Uterus (tissue), 4 donors: ENCODE results near the gene HCLS1. TPM values are rescaled to one million over a fixed set of nuclear protein-coding genes. Genes with fewer than 3 reads are reported as not detected.
A peak's percentile ranks its signal among the peaks of the same experiment; 100 is the strongest.

ENCODE experiments used
- DNase-seq, 2 donors: peaks; one replicate each; pipeline ENCODE4 v3.0.0-alpha.2; 2019 to 2020
- H3K27ac ChIP-seq, 2 donors: fragments of 200-600 bp; sonication (generic); 1 replicate in 1 of 2; 2 replicates in 1 of 2; pipeline ENCODE4 v1.5.1; 2016 to 2018
- H3K27me3 ChIP-seq, 2 donors: fragments of 200-600 bp; sonication (generic); one replicate each; pipeline ENCODE4 v1.5.1; 2018 to 2019; ENCODE audit warnings: control low read depth in 1 of 2
- H3K36me3 ChIP-seq, 2 donors: fragments of 200-600 bp; sonication (generic); one replicate each; pipeline ENCODE4 v1.5.1; 2019; ENCODE audit warnings: control low read depth in 1 of 2
- H3K4me1 ChIP-seq, 2 donors: fragments of 200-600 bp; sonication (generic); one replicate each; pipeline ENCODE4 v1.5.1; 2018 to 2019; ENCODE audit warnings: control low read depth in 1 of 2
- H3K4me3 ChIP-seq, 2 donors: fragments of 200-600 bp; sonication (generic); 1 replicate in 1 of 2; 2 replicates in 1 of 2; pipeline ENCODE4 v1.5.1; 2018 to 2019; ENCODE audit warnings: mild to moderate bottlenecking in 1 of 2
- H3K9me3 ChIP-seq, 2 donors: fragments of 200-600 bp; sonication (generic); one replicate each; pipeline ENCODE4 v1.5.1; 2019; ENCODE audit warnings: control low read depth in 1 of 2
- POLR2A ChIP-seq, 2 donors: fragments of 450-650 bp; IDR thresholded peaks; one replicate each; pipeline ENCODE4 v1.6.1; 2016; ENCODE audit warnings: antibody characterized with exemption in 2 of 2, mild to moderate bottlenecking in 1 of 2, moderate library complexity in 1 of 2
- intact Hi-C: fragments of 100-400 bp; cut with DNase I; formaldehyde crosslinking; loops from one replicate; pipeline ENCODE4 v1.15.1; 2023; ENCODE audit warnings: low total_unique reads
- total RNA-seq, 4 donors: library from RNA; depleted of rRNA in 3 of 4; stranded (reverse); fragments of >200 nt in 3 of 4; gene quantifications; one replicate each; pipeline versions ENCODE4 v1.1.0 to v1.2.4, GENCODE V29; 2014 to 2023
- TF ChIP-seq, protein P1 (sequence below), 4 experiments: fragments of 200-600 bp in 2 of 4; fragments of 450-650 bp in 2 of 4; sonication (generic) in 2 of 4; IDR thresholded peaks; one replicate each; pipeline ENCODE4 v1.5.1; 2016 to 2019; ENCODE audit warnings: antibody characterized with exemption in 4 of 4, mild to moderate bottlenecking in 2 of 4, moderate library complexity in 1 of 4
- donor health status: DM: yes; HTN: yes; CAD: no.

HCLS1 gene
- 10 to 100 TPM; 12.2 to 28.8 (median 16.9) TPM for total RNA-seq

- Histone ChIP-seq H3K4me3 (no peak within 1 kb of the TSS), H3K9me3 (no peaks in the 10 kb centered on the region), H3K36me3 (no peaks in the 10 kb centered on the region), H3K27ac (peak within 1 kb of the TSS in 1 of 2 donors; percentile 50), H3K4me1 (no peaks in the 10 kb centered on the region), H3K27me3 (no peaks in the 10 kb centered on the region)
- TF ChIP-seq, protein P1, sequence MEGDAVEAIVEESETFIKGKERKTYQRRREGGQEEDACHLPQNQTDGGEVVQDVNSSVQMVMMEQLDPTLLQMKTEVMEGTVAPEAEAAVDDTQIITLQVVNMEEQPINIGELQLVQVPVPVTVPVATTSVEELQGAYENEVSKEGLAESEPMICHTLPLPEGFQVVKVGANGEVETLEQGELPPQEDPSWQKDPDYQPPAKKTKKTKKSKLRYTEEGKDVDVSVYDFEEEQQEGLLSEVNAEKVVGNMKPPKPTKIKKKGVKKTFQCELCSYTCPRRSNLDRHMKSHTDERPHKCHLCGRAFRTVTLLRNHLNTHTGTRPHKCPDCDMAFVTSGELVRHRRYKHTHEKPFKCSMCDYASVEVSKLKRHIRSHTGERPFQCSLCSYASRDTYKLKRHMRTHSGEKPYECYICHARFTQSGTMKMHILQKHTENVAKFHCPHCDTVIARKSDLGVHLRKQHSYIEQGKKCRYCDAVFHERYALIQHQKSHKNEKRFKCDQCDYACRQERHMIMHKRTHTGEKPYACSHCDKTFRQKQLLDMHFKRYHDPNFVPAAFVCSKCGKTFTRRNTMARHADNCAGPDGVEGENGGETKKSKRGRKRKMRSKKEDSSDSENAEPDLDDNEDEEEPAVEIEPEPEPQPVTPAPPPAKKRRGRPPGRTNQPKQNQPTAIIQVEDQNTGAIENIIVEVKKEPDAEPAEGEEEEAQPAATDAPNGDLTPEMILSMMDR (IDR thresholded peaks at IDR 0.05): no peak
- TF ChIP-seq POLR2A (IDR thresholded peaks at IDR 0.05): peak in 1 of 2 donors; percentile 27
- peak in 1 of 2 donors; percentile 18 for DNase-seq
- intact Hi-C loops: no loop called here
Observed at GRCh38 chr3:121660356-121661171, at the start of gene HCLS1. HCLS1 (minus strand) TSS chr3:121660903; CDS start chr3:121658347, 2,556 bp downstream.

GRCh38 chr3:121710347-121710746, 49.6 kb upstream of the HCLS1 start:
- Histone ChIP-seq H3K27ac (no peak overlapping the region), H3K9me3 (no peaks in the 10 kb centered on the region), H3K4me1 (no peaks in the 10 kb centered on the region), H3K27me3 (no peaks in the 10 kb centered on the region), H3K4me3 (no peak overlapping the region), H3K36me3 (no peaks in the 10 kb centered on the region)
- intact Hi-C loops: no loop called here
- no peak for DNase-seq
- TF ChIP-seq, protein P1 (IDR thresholded peaks at IDR 0.05): no peak
- TF ChIP-seq POLR2A (IDR thresholded peaks at IDR 0.05): no peak

DNA sequence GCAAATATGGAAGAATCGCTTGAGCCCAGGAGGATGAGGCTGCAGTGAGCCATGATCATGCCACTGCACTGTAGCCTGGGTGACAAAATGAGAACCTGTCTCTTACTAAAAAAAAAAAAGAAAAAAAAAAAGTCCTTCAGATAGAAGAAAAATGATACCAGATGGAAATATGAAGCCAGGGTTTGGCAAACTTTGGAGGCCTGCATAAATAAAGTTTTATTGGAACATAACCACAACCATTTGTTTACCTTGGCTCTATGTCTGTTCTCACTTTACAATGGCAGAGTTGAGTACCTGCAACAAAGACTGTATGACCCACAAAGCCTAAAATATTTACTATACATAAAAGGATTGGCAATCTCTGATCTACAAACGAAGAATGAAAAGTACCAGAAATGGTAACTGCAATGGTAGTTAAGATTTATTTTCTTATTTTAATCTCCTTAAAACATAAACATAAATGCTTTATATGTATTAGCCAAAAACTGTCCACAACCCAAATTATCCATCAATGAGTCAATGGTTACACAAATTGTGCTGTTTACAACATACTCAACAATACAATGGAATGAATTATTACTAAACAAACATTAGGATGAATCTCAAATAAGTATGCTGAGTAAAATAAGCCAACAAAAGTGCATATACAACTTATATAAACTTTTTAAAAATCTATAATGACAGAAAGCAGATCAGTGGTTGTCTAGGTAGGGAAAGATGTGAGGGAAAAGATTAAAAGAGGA, 47.0 kb upstream of the HCLS1 start:
- DNase-seq: no peak
- TF ChIP-seq, protein P1 (IDR thresholded peaks at IDR 0.05): no peak
- no peak for TF ChIP-seq POLR2A (IDR thresholded peaks at IDR 0.05)
- no peaks in the 10 kb centered on the region for H3K4me1 ChIP-seq
- H3K9me3 ChIP-seq: no peaks in the 10 kb centered on the region
- no peaks in the 10 kb centered on the region for H3K27me3 ChIP-seq
- no peak overlapping the region for H3K27ac ChIP-seq
- H3K4me3 ChIP-seq: no peak overlapping the region
- H3K36me3 ChIP-seq: no peaks in the 10 kb centered on the region
- intact Hi-C loops: no loop called here

DNA sequence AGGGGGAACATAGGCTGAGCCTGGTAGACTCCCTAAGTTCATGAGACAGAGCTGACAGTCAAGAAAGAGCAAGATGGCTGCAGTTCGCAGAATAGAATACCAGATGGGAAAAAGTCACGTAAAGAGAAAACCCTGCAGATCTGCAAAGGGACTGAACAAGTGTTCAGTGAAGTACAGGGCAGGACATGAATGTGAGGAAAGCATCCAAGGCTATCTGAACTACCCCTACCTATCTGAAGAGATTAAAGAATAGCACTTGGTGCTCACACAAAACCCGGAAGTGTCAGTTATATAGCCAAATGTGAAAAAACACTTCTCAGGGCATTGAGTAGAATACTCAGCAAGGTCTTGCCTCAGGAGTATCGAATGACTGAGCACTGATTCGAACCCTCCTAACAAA, 44.8 kb upstream of the HCLS1 start:
- Histone ChIP-seq H3K27ac (no peak overlapping the region), H3K4me3 (no peak overlapping the region), H3K9me3 (no peaks in the 10 kb centered on the region), H3K4me1 (no peaks in the 10 kb centered on the region), H3K36me3 (no peaks in the 10 kb centered on the region), H3K27me3 (no peaks in the 10 kb centered on the region)
- intact Hi-C loops: no loop called here
- no peak for TF ChIP-seq POLR2A (IDR thresholded peaks at IDR 0.05)
- TF ChIP-seq, protein P1 (IDR thresholded peaks at IDR 0.05): no peak
- DNase-seq: no peak

- no peaks in the 10 kb centered on the region for H3K9me3 ChIP-seq
- no peak overlapping the region for H3K27ac ChIP-seq
- H3K4me3 ChIP-seq: no peak overlapping the region
- no peaks in the 10 kb centered on the region for H3K36me3 ChIP-seq
- no peak for DNase-seq
- no peaks in the 10 kb centered on the region for H3K27me3 ChIP-seq
- intact Hi-C loops: no loop called here
- H3K4me1 ChIP-seq: no peaks in the 10 kb centered on the region
- no peak for TF ChIP-seq POLR2A (IDR thresholded peaks at IDR 0.05)
- TF ChIP-seq, protein P1 (IDR thresholded peaks at IDR 0.05): no peak
Observed at GRCh38 chr3:121703973-121704372, 43.3 kb upstream of the HCLS1 start.
